Caco-2 (cell line): ENCODE measurements around the gene SLC25A42. TPM values are rescaled to one million over a fixed set of nuclear protein-coding genes. Genes with fewer than 3 reads are reported as not detected.

Source experiments
- BruUV-seq: library from RNA; stranded (reverse); fragments of 400-500 nt; replicated peaks from 2 replicates; lab custom pipeline; 2021; lab: Mats Ljungman, UMichigan
- CTCF ChIA-PET: fragments of 300-600 bp; sonication (Branson Sonifier 250); formaldehyde crosslinking; loops from one replicate; lab custom pipeline; 2022; ENCODE audit warnings: antibody characterized with exemption; lab: Charles Lee
- POLR2A ChIA-PET: fragments of 300-600 bp; sonication (Branson Sonifier 250); formaldehyde crosslinking; loops from one replicate; lab custom pipeline; 2022; ENCODE audit warnings: antibody characterized with exemption; lab: Charles Lee
- DNase-seq, 2 experiments: peaks; one replicate each; pipeline versions ENCODE4 v3.0.0 to v3.0.0-alpha.2; 2020 to 2022
- H3K27me3 ChIP-seq: replicated peaks from 2 replicates; pipeline ENCODE4 v1.6.0; 2011; ENCODE audit warnings: low read length; ENCODE audit not compliant: control insufficient read depth, insufficient read depth
- H3K36me3 ChIP-seq: 2 replicates; pipeline ENCODE4 v1.5.1; 2011; ENCODE audit warnings: low read length; ENCODE audit not compliant: control insufficient read depth, insufficient read depth
- H3K4me1 ChIP-seq: fragments of 250-450 bp; sonication (Bioruptor Pico); 2 replicates; pipeline ENCODE4 v1.5.1; 2020; ENCODE audit warnings: mild to moderate bottlenecking
- H3K4me3 ChIP-seq: 2 replicates; pipeline ENCODE4 v1.5.1; 2011; ENCODE audit warnings: low read depth, mild to moderate bottlenecking, control low read depth, low read length
- H3K9me3 ChIP-seq: fragments of 250-450 bp; sonication (Bioruptor Pico); 2 replicates; pipeline ENCODE4 v1.5.1; 2020; ENCODE audit warnings: mild to moderate bottlenecking, moderate library complexity
- H3K27ac Mint-ChIP-seq: one replicate; pipeline ENCODE4 v1.8.0; 2022; ENCODE audit warnings: mixed read lengths; ENCODE audit not compliant: unreplicated experiment
- H3K27me3 Mint-ChIP-seq: one replicate; pipeline ENCODE4 v1.8.0; 2022; ENCODE audit warnings: mixed read lengths; ENCODE audit not compliant: insufficient read depth, unreplicated experiment
- H3K36me3 Mint-ChIP-seq: one replicate; pipeline ENCODE4 v1.8.0; 2022; ENCODE audit warnings: mild to moderate bottlenecking, mixed read lengths; ENCODE audit not compliant: insufficient read depth, unreplicated experiment
- H3K4me1 Mint-ChIP-seq: one replicate; pipeline ENCODE4 v1.8.0; 2022; ENCODE audit warnings: low read depth, mixed read lengths; ENCODE audit not compliant: unreplicated experiment
- H3K4me3 Mint-ChIP-seq: one replicate; pipeline ENCODE4 v1.8.0; 2022; ENCODE audit warnings: mild to moderate bottlenecking, moderate library complexity, mixed read lengths; ENCODE audit not compliant: unreplicated experiment
- H3K9me3 Mint-ChIP-seq: one replicate; pipeline ENCODE4 v1.8.0; 2022; ENCODE audit warnings: mixed read lengths; ENCODE audit not compliant: unreplicated experiment
- CTCF ChIP-seq, 2 experiments: fragments of 200-600 bp in 1 of 2; IDR thresholded peaks; 1 replicate in 1 of 2; 2 replicates in 1 of 2; pipeline versions ENCODE4 v1.5.1 to v1.8.0; 2011 to 2022; ENCODE audit warnings: antibody characterized with exemption in 1 of 2, control low read depth in 1 of 2, inconsistent platforms in 1 of 2, low read depth in 1 of 2, low read length in 1 of 2, mild to moderate bottlenecking in 1 of 2, moderate library complexity in 1 of 2; ENCODE audit not compliant: insufficient read depth in 1 of 2, severe bottlenecking in 1 of 2, unreplicated experiment in 1 of 2
- intact Hi-C: fragments of 100-400 bp; cut with micrococcal nuclease; formaldehyde crosslinking; loops from one replicate; pipeline ENCODE4 v1.10.0; 2022; ENCODE audit not compliant: unreplicated experiment
- total RNA-seq: library from RNA; stranded (reverse); gene quantifications from 2 replicates; pipeline ENCODE4 v1.2.3, GENCODE V29; 2022

The SLC25A42 gene
- total RNA-seq, 1 experiment from 2014 or later = 4.5 TPM

GRCh38 chr19:19154768-19155494, 91.1 kb downstream of the SLC25A42 start:
- H3K4me3 ChIP-seq = no peak overlapping the region
- no peaks in the 10 kb centered on the region for H3K9me3 ChIP-seq
- DNase-seq = no peak
- H3K27me3 Mint-ChIP-seq = no peaks in the 10 kb centered on the region
- intact Hi-C loops = no loop called here
- no peaks in the 10 kb centered on the region for H3K9me3 Mint-ChIP-seq
- BruUV-seq = no TSS peak
- H3K27me3 ChIP-seq = no peaks in the 10 kb centered on the region
- no peaks in the 10 kb centered on the region for H3K36me3 ChIP-seq
- H3K4me1 ChIP-seq = no peaks in the 10 kb centered on the region
- TF ChIP-seq CTCF (IDR thresholded peaks at IDR 0.05; ENCODE audit: insufficient read depth in 1 of 2, low read depth in 1 of 2, low read length in 1 of 2, severe bottlenecking in 1 of 2, unreplicated experiment in 1 of 2) = no peak
- ChIA-PET POLR2A (no interaction called here), CTCF (no interaction called here)
- H3K36me3 Mint-ChIP-seq = no peaks in the 10 kb centered on the region
- no peak overlapping the region for H3K27ac Mint-ChIP-seq
- H3K4me1 Mint-ChIP-seq = no peaks in the 10 kb centered on the region
- no peak overlapping the region for H3K4me3 Mint-ChIP-seq

GRCh38 chr19:19155495-19156219, 91.9 kb downstream of the SLC25A42 start:
- ChIA-PET POLR2A (no interaction called here), CTCF (no interaction called here)
- BruUV-seq = no TSS peak
- no peaks in the 10 kb centered on the region for H3K9me3 ChIP-seq
- no peaks in the 10 kb centered on the region for H3K9me3 Mint-ChIP-seq
- H3K27ac Mint-ChIP-seq = no peak overlapping the region
- H3K36me3 ChIP-seq = no peaks in the 10 kb centered on the region
- intact Hi-C loops = no loop called here
- H3K27me3 Mint-ChIP-seq = no peaks in the 10 kb centered on the region
- no peak overlapping the region for H3K4me3 Mint-ChIP-seq
- TF ChIP-seq CTCF (IDR thresholded peaks at IDR 0.05; ENCODE audit: insufficient read depth in 1 of 2, low read depth in 1 of 2, low read length in 1 of 2, severe bottlenecking in 1 of 2, unreplicated experiment in 1 of 2) = no peak
- no peak overlapping the region for H3K4me3 ChIP-seq
- H3K4me1 ChIP-seq = no peaks in the 10 kb centered on the region
- no peaks in the 10 kb centered on the region for H3K4me1 Mint-ChIP-seq
- H3K27me3 ChIP-seq = no peaks in the 10 kb centered on the region
- H3K36me3 Mint-ChIP-seq = no peaks in the 10 kb centered on the region
- no peak for DNase-seq

GRCh38 chr19:19157808-19158207, 94.0 kb downstream of the SLC25A42 start:
- no peaks in the 10 kb centered on the region for H3K9me3 Mint-ChIP-seq
- no peak overlapping the region for H3K4me3 Mint-ChIP-seq
- H3K27me3 ChIP-seq = no peaks in the 10 kb centered on the region
- no peak for TF ChIP-seq CTCF (IDR thresholded peaks at IDR 0.05; ENCODE audit: insufficient read depth in 1 of 2, low read depth in 1 of 2, low read length in 1 of 2, severe bottlenecking in 1 of 2, unreplicated experiment in 1 of 2)
- no peaks in the 10 kb centered on the region for H3K36me3 Mint-ChIP-seq
- no peak overlapping the region for H3K4me3 ChIP-seq
- no peaks in the 10 kb centered on the region for H3K9me3 ChIP-seq
- H3K4me1 Mint-ChIP-seq = no peaks in the 10 kb centered on the region
- no peak overlapping the region for H3K27ac Mint-ChIP-seq
- ChIA-PET CTCF (interaction anchor here (0.7 to 1.1 kb wide), 2 partner anchors 43 to 185 kb away, joined by 3 read pairs; no protein-coding TSS in a partner anchor), POLR2A (interaction anchor here (0.6 to 0.7 kb wide), 2 partner anchors 46 to 299 kb away, joined by 3 to 12 read pairs; partner anchors contain the start of gene NR2C2AP)
- no peaks in the 10 kb centered on the region for H3K27me3 Mint-ChIP-seq
- H3K36me3 ChIP-seq = no peaks in the 10 kb centered on the region
- DNase-seq = no peak
- BruUV-seq = no TSS peak
- H3K4me1 ChIP-seq = no peaks in the 10 kb centered on the region
- intact Hi-C loops = no loop called here
